Panc1 (cell line): ENCODE data around the gene FOCAD. TPM values are rescaled to one million over a fixed set of nuclear protein-coding genes. Genes with fewer than 3 reads are reported as not detected.

Experiments used
- ATAC-seq: fragments of 200-7000 bp; cut with Tn5 transposase; 2 replicates; pipeline ENCODE4 v1.9.1; 2020; ENCODE audit warnings: mild to moderate bottlenecking, moderate library complexity
- BruUV-seq: library from RNA; stranded (reverse); fragments of 400-500 nt; replicated peaks from 2 replicates; lab custom pipeline; 2021; lab: Mats Ljungman, UMichigan
- CTCF ChIA-PET: fragments of 300-600 bp; sonication (Branson Sonifier 250); formaldehyde crosslinking; loops from one replicate; lab custom pipeline; 2022; ENCODE audit warnings: antibody characterized with exemption; lab: Charles Lee
- POLR2A ChIA-PET: fragments of 300-600 bp; sonication (Branson Sonifier 250); formaldehyde crosslinking; loops from one replicate; lab custom pipeline; 2022; ENCODE audit warnings: antibody characterized with exemption; lab: Charles Lee
- DNase-seq: peaks from one replicate; pipeline ENCODE4 v3.0.0-alpha.2; 2010; ENCODE audit warnings: low read depth, low spot score
- H3K27ac ChIP-seq: 2 replicates; pipeline ENCODE4 v1.5.1; 2011; ENCODE audit warnings: mild to moderate bottlenecking, low read length, inconsistent platforms
- H3K27me3 ChIP-seq: fragments of 200-500 bp; sonication (Bioruptor generic); 2 replicates; pipeline ENCODE4 v1.6.0; 2014; ENCODE audit warnings: low read length, inconsistent platforms; ENCODE audit not compliant: control insufficient read depth, insufficient read depth
- H3K36me3 ChIP-seq: fragments of 200-500 bp; sonication (Bioruptor generic); 2 replicates; pipeline ENCODE4 v1.5.1; 2014; ENCODE audit warnings: inconsistent platforms, mild to moderate bottlenecking, low read length, moderate library complexity; ENCODE audit not compliant: control insufficient read depth, insufficient read depth
- H3K4me1 ChIP-seq: 2 replicates; pipeline ENCODE4 v1.5.1; 2011; ENCODE audit warnings: inconsistent platforms, mild to moderate bottlenecking, low read length, moderate library complexity; ENCODE audit not compliant: control insufficient read depth, insufficient read depth
- H3K4me3 ChIP-seq, 2 experiments: 2 replicates each; pipeline ENCODE4 v1.5.1; 2011 to 2012; ENCODE audit warnings: low read depth in 2 of 2, low read length in 2 of 2, mild to moderate bottlenecking in 2 of 2, inconsistent platforms in 1 of 2, moderate library complexity in 1 of 2
- H3K9me3 ChIP-seq: fragments of 200-500 bp; sonication (Bioruptor generic); 2 replicates; pipeline ENCODE4 v1.5.1; 2014; ENCODE audit warnings: low read depth, mild to moderate bottlenecking, inconsistent platforms, low read length, moderate library complexity; ENCODE audit not compliant: control insufficient read depth, insufficient read depth
- CTCF ChIP-seq: fragments of 450-650 bp; IDR thresholded peaks from 2 replicates; pipeline ENCODE4 v1.5.1; 2017; ENCODE audit warnings: mild to moderate bottlenecking
- POLR2AphosphoS5 ChIP-seq: IDR thresholded peaks from 2 replicates; pipeline ENCODE4 v1.6.1; 2012; ENCODE audit warnings: mild to moderate bottlenecking, low read depth, low read length, moderate library complexity
- REST ChIP-seq, 2 experiments: IDR thresholded peaks; 2 replicates each; pipeline ENCODE4 v1.6.1; 2011 to 2012; ENCODE audit warnings: low read depth in 2 of 2, control low read depth in 1 of 2, low read length in 1 of 2, mild to moderate bottlenecking in 1 of 2, moderate library complexity in 1 of 2; ENCODE audit not compliant: insufficient read depth in 1 of 2
- SIN3A ChIP-seq: IDR thresholded peaks from 2 replicates; pipeline ENCODE4 v1.6.1; 2012; ENCODE audit warnings: low read depth, mild to moderate bottlenecking, low read length, moderate library complexity, borderline replicate concordance; ENCODE audit not compliant: insufficient read depth
- TCF7L2 ChIP-seq: IDR thresholded peaks from 2 replicates; pipeline ENCODE4 v1.6.1; 2011; ENCODE audit warnings: mild to moderate bottlenecking, low read depth, low read length, inconsistent platforms
- in situ Hi-C: cut with HindIII; loops from 2 replicates; pipeline ENCODE4 v1.10.0; 2016; ENCODE audit warnings: low sequenced_read_pairs, low pct_unique_long_range_greater_than_20kb
- intact Hi-C: fragments of 100-400 bp; cut with micrococcal nuclease; formaldehyde crosslinking; loops from one replicate; pipeline ENCODE4 v1.10.0; 2022; ENCODE audit not compliant: unreplicated experiment
- total RNA-seq: library from RNA; stranded (reverse); gene quantifications from one replicate; pipeline ENCODE4 v1.2.1, GENCODE V29; 2021; ENCODE audit not compliant: unreplicated experiment

FOCAD gene
- total RNA-seq, 1 experiment from 2014 or later, result 9.8 TPM

GRCh38 chr9:20634895-20635294 lies 49.2 kb upstream of the FOCAD start:
- no peaks in the 10 kb centered on the region for H3K27me3 ChIP-seq
- ChIA-PET CTCF (no interaction called here), POLR2A (no interaction called here)
- no peaks in the 10 kb centered on the region for H3K4me1 ChIP-seq
- no peak for TF ChIP-seq REST (IDR thresholded peaks at IDR 0.05; ENCODE audit: insufficient read depth in 1 of 2, low read depth in 2 of 2, low read length in 1 of 2)
- TF ChIP-seq CTCF, result no peak
- no peak for TF ChIP-seq POLR2AphosphoS5
- no peak for TF ChIP-seq TCF7L2
- TF ChIP-seq SIN3A, result no peak
- in situ Hi-C loops (no loop called here), intact Hi-C loops (no loop called here)
- H3K36me3 ChIP-seq, result no peaks in the 10 kb centered on the region
- DNase-seq (no peak), ATAC-seq (no peak)
- no TSS peak for BruUV-seq
- H3K27ac ChIP-seq, result no peak overlapping the region
- H3K4me3 ChIP-seq, result no peak overlapping the region
- no peaks in the 10 kb centered on the region for H3K9me3 ChIP-seq

GRCh38 chr9:20636888-20637440 lies 47.1 kb upstream of the FOCAD start:
- no peak for TF ChIP-seq POLR2AphosphoS5
- TF ChIP-seq TCF7L2, result no peak
- TF ChIP-seq CTCF, result no peak
- TF ChIP-seq REST (IDR thresholded peaks at IDR 0.05; ENCODE audit: insufficient read depth in 1 of 2, low read depth in 2 of 2, low read length in 1 of 2), result no peak
- TF ChIP-seq SIN3A, result no peak
- no peaks in the 10 kb centered on the region for H3K27me3 ChIP-seq
- no peak for DNase-seq
- in situ Hi-C loops, result no loop called here
- no peaks in the 10 kb centered on the region for H3K36me3 ChIP-seq
- intact Hi-C loops, result no loop called here
- ATAC-seq, result no peak
- no peak overlapping the region for H3K4me3 ChIP-seq
- POLR2A ChIA-PET, result interaction anchor here (0.6 kb wide), 1 partner anchor 292 kb away, joined by 3 read pairs; no protein-coding TSS in a partner anchor
- H3K27ac ChIP-seq, result no peak overlapping the region
- BruUV-seq, result no TSS peak
- H3K4me1 ChIP-seq, result no peaks in the 10 kb centered on the region
- no peaks in the 10 kb centered on the region for H3K9me3 ChIP-seq
- CTCF ChIA-PET, result no interaction called here
